AG10803 (cell line): Measurements from ENCODE around the gene RNF214.
"Not testable (repeated sequence)": the region's sequence is repeated elsewhere in the genome, so short reads cannot be mapped to it uniquely, and the experiment has no call there.

Experiments
- DNase-seq: peaks from one replicate; pipeline ENCODE4 v3.0.0; 2010; ENCODE audit warnings: low read depth
- H3K4me3 ChIP-seq: 2 replicates; pipeline ENCODE4 v1.5.1; 2011; ENCODE audit warnings: mild to moderate bottlenecking, low read length, control low read depth
- TF ChIP-seq, protein P1 (sequence below): conservative IDR thresholded peaks from 2 replicates; pipeline ENCODE4 v1.5.1; 2011; ENCODE audit warnings: mild to moderate bottlenecking, low read length, control low read depth, inconsistent platforms

RNF214 gene

DNA sequence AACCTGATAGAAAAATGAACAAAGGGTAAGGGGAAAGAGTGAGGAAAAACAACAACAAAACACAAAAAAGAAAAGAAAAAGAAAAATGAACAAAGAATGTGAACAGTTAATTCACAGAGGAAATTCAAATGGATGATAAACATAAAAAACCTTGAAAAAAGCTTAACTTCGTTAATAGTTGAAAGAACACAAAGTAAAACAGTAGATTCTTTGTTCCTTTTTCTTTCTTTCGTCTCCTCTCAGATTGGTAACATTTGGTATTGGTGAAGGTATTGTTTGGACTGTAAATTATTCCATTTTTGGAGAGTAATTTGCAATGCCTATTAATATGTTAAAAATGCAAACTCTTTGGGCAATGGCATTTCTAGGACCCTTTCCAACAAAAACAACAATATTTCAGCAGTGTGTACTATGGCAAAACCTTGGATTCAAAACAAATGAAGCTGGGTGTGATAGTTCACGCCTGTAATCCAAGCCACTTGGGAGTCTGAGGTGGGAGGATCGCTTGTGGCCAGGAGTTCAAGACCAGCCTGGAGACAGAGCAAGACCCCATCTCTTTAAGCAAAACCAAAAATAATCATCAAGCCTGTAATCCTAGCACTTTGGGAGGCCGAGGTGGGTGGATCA lies 86.9 kb downstream of the RNF214 start:
- H3K4me3 ChIP-seq, result no peak overlapping the region
- peak; percentile 90 for DNase-seq

DNA sequence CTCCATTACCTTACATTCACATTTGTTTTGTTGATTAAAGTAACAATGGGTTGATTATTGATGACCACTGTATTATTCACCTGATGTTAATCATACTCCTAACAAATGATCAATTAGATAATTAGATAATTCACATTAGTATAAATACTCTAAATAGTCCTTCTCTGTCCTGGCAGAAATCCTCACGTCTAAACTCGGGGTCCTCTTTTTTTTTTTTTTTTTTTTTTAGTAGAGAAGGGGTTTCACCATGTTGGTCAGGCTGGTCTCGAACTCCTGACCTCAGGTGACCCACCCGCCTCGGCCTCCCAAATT lies 94.7 kb downstream of the RNF214 start:
- not testable (repeated sequence) for DNase-seq
- peak overlapping the region; percentile 83 for H3K4me3 ChIP-seq

More for the DNA sequence above, 86.9 kb downstream of the RNF214 start:
- TF ChIP-seq, protein P1, sequence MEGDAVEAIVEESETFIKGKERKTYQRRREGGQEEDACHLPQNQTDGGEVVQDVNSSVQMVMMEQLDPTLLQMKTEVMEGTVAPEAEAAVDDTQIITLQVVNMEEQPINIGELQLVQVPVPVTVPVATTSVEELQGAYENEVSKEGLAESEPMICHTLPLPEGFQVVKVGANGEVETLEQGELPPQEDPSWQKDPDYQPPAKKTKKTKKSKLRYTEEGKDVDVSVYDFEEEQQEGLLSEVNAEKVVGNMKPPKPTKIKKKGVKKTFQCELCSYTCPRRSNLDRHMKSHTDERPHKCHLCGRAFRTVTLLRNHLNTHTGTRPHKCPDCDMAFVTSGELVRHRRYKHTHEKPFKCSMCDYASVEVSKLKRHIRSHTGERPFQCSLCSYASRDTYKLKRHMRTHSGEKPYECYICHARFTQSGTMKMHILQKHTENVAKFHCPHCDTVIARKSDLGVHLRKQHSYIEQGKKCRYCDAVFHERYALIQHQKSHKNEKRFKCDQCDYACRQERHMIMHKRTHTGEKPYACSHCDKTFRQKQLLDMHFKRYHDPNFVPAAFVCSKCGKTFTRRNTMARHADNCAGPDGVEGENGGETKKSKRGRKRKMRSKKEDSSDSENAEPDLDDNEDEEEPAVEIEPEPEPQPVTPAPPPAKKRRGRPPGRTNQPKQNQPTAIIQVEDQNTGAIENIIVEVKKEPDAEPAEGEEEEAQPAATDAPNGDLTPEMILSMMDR, result no peak

DNA sequence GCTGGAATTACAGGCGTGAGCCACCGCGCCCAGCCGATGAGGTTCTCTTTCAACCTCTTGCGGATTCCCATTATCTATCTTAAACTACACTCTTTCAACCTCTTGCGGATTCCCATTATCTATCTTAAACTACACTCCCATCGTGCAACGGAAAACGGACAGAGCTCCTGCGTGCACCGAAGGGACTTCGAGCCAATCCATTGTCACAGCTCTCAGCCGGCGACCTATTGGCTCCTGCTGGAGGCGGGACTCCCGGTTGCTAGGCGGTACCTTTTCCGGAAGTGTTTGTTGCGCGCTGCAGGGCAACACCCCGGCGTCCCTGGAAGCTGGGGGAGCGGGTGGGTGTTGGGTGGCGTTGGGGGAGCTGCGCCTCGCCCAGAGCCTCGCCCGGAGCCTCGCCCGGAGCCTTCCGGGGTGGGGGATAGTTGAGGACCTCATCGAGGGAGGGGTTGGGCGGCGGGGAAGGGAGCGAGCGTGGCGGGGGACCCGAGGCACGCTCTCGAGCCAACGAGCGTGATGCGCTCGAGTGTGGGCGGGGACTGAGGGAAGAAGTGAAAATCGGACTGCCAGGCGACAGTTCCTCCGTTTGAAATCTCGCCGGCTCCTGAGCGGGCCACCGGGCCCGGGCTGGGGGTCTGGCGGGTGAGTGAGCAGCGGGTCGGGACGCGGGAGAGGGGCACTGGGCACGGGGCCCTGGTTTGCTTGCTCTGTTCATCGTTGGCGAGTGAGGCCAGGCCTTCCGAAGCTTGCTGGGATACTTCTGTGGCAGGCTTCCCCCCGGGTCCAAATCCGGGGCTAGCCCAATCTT lies 95.3 kb downstream of the RNF214 start, which contains the start of gene CEP164:
Gene CEP164 (plus strand): TSS at position 288 of the 808 bp plus-strand sequence. CDS start 10,733 bp downstream, outside the sequence.
- DNase-seq, result peak; percentile 98
- TF ChIP-seq, protein P1, result no peak
- peak within 1 kb of the TSS; percentile 83 for H3K4me3 ChIP-seq

DNA sequence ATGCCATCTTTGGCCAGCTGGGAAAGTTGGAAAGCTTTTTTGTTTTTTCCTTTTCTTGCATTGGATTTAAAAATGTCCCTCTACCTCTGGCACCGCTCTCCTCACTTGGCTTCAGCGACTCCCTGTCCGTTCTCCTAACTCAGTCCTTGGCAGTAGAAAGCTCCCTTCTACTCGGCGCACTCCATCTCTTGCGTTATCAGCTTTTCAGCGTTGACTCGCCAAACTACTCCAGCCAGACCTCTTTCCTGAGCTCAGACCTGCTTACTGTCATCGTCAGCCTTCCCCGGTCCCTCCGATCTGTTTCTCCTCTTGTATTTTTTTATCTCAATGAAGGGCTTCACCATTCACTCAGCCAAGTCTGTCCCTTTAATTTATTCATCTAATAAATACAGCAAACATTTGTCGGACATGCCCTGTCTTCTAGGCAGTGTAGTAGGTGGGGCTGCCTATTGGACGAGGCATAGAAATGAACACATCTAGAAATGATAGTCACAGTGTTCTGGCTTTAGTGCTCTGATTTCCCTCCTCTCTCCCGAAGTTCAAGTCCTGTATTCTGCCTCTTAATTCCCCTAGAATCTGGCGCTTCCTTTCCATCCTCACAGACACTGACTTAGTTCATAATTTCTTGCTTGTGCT lies 96.0 kb downstream of the RNF214 start:
- peak; percentile 49 for DNase-seq
- TF ChIP-seq, protein P1, result no peak
- H3K4me3 ChIP-seq, result peak overlapping the region; percentile 83

DNA sequence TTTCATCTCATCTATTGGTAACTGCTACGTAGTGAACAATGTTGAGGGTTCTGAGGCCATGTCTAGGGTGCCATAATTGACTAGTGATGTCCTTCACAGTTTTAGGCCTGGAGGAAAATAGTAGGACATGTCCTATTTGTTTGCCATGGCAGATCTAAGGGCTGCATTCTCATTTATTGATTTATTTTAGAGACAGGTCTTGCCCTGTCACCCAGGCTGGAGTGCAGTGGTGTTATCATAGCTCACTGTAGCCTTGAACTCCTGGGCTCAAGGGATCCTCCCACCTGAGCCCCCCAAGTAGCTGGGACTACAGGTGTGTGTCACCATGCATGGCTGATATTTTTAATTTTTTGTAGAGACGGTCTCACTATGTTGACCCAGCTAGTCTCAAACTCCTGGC lies 100.4 kb downstream of the RNF214 start:
- no peak for DNase-seq
- TF ChIP-seq, protein P1, result no peak

DNA sequence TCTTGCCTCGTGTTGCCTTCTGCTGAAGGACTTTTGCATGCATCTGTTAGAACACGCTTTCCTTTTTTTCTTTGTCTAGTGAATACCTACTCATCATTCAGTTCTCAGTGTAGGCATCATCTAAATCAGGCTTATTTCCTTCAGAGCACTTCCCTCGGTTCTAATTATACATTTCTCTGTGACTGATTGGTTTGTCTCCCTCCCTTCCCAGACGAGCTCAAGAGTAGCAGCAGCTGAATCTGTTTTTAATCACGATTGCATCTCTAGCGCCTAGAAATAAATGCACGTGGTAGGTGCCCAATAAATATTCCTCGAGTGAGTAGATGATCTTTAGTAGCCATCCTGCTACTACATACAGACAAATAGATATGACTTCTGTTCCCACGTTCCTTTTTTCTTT lies 101.4 kb downstream of the RNF214 start:
- TF ChIP-seq, protein P1, result no peak
- peak; percentile 45 for DNase-seq
- no peak overlapping the region for H3K4me3 ChIP-seq

More for the DNA sequence above, 100.4 kb downstream of the RNF214 start:
- H3K4me3 ChIP-seq, result no peak overlapping the region

DNA sequence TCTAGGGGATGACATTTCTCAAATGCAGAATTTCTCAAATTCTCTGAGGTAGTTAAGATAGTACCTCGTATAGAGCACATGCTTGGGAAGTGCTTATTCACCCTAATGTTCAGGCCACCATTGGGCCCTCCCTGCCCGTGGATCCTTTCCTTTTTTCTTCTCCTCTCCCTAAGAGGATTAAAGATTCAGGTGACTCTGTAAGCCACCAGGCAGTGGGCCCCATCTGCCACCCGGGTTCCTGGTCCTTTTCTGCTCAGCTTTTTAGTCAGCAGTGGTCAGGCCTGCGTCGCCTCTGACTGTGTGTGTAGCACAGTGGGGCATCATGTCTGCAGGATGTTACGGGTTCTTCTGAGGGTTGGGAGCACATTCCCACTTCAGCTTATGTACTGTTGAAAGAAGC lies 102.4 kb downstream of the RNF214 start:
- no peak overlapping the region for H3K4me3 ChIP-seq
- TF ChIP-seq, protein P1, result no peak
- no peak for DNase-seq
